Measurements from ENCODE around the gene LCA5.

DNA sequence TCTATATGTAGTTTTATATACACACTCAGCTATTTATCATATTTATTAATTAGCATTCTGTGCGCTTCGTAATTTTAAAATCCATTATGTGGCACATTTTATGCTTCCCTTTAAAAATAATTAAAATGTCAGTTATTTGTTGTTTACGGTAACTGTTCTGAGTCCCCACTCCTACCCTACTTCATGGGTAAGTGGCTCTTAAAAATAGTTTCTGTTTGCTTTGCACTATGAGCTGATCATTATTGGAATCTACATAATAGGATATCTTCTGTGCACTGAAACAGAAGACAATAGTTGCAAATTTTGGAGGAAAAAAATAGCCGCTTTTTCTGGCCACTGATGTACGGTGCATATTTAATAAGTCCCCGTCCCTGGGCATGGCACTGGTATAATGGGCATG, 25.2 kb downstream of the LCA5 start:
- no peak for TF ChIP-seq POLR2A (IDR thresholded peaks at IDR 0.05)
- TF ChIP-seq EP300 (IDR thresholded peaks at IDR 0.05), result no peak
- TF ChIP-seq, protein P1, sequence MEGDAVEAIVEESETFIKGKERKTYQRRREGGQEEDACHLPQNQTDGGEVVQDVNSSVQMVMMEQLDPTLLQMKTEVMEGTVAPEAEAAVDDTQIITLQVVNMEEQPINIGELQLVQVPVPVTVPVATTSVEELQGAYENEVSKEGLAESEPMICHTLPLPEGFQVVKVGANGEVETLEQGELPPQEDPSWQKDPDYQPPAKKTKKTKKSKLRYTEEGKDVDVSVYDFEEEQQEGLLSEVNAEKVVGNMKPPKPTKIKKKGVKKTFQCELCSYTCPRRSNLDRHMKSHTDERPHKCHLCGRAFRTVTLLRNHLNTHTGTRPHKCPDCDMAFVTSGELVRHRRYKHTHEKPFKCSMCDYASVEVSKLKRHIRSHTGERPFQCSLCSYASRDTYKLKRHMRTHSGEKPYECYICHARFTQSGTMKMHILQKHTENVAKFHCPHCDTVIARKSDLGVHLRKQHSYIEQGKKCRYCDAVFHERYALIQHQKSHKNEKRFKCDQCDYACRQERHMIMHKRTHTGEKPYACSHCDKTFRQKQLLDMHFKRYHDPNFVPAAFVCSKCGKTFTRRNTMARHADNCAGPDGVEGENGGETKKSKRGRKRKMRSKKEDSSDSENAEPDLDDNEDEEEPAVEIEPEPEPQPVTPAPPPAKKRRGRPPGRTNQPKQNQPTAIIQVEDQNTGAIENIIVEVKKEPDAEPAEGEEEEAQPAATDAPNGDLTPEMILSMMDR (IDR thresholded peaks at IDR 0.05), result no peak
- TF ChIP-seq POLR2AphosphoS5 (IDR thresholded peaks at IDR 0.05), result no peak
